Limb (tissue), 2 donors: ENCODE results near the gene MOAP1.
"Not testable (repeated sequence)": the region's sequence is repeated elsewhere in the genome, so short reads cannot be mapped to it uniquely, and the experiment has no call there.

Source experiments
- DNase-seq, 2 donors: peaks; one replicate each; pipeline ENCODE4 v3.0.0-alpha.2; 2016; ENCODE audit errors: extremely low spot score in 2 of 2

MOAP1 gene

DNA sequence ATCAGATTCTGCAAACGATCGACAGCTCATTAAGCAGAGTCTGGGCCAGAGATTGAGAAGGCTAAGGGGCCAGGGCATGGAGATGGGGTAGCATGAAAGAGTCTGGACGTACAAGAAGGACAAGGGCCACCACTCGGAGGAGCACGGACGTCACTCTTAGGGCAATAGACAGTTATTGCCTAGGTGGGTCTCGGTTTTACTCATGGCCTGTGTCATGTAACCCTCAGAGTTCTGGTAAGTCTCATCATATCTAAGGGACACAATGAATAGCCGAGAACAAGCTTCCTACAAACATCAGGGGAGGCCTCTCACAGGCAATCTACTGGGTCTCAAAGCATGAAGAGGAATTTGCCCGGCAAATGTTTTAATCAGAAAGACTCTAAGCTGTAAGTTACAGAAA, 38.6 kb downstream of the MOAP1 start:
- no peak for DNase-seq

DNA sequence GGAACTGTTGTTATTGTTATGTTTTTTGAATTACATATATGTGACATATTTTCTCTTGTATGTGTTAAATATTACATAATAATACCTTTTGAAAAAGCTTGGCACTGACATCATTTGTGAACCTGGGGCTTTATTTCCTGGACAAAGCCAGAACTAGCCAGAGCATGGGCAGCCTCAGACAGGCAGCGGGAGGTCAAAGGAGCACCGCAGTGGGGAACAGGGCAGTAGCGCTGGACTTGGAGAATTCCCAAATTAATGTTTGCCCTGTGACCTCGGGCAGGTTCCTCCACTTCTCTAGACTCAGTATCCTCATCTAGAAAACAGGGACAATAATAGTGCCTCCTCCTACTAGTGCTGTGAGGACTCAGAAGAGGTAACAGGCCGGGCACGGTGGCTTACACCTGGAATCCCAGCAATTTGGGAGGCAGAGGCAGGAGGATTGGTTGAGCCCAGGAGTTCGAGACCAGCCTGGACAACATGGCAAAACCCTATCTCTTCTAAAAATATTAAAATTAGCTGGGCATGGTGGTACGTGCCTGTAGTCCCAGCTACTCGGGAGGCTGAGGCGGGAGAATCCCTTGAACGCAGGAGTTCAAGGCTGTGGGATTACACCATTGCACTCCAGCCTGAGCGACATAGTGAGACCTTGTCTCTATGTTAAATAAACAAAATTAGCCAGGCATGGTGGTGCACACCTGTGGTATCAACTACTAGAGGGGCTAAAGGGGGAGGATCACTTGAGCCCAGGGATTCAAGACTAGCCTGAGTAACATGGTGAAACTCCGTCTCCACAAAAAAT, 41.6 kb downstream of the MOAP1 start:
- DNase-seq, result no peak

GRCh38 chr14:93137864-93138263, 46.8 kb downstream of the MOAP1 start:
- DNase-seq, result peak in 1 of 2 donors; percentile 53

GRCh38 chr14:93136508-93136907, 48.2 kb downstream of the MOAP1 start:
- not testable (repeated sequence) for DNase-seq

GRCh38 chr14:93136009-93136408, 48.7 kb downstream of the MOAP1 start:
- DNase-seq, result no peak

DNA sequence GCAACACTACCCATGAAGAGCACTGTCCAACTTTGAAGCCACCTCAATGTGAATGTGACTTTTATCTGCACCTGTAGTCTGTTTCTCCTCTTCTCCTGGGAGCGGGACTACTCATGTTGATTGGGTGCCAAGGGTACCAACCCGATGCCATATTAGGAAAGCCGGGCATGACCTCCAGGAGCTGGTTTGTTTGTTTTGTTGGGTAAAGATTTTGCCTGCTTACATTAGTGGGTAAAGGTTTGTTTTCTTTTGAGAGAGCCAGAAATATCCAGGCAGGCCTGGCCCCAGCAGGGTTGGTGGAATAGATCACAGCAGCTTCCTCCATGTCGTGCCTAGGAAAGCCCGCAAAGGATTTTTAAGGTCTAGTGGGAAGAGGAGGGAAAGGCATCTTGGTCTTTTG, 49.3 kb downstream of the MOAP1 start:
- DNase-seq, result no peak

- DNase-seq, result no peak
Observed at GRCh38 chr14:93133464-93133863, 51.2 kb downstream of the MOAP1 start.

DNA sequence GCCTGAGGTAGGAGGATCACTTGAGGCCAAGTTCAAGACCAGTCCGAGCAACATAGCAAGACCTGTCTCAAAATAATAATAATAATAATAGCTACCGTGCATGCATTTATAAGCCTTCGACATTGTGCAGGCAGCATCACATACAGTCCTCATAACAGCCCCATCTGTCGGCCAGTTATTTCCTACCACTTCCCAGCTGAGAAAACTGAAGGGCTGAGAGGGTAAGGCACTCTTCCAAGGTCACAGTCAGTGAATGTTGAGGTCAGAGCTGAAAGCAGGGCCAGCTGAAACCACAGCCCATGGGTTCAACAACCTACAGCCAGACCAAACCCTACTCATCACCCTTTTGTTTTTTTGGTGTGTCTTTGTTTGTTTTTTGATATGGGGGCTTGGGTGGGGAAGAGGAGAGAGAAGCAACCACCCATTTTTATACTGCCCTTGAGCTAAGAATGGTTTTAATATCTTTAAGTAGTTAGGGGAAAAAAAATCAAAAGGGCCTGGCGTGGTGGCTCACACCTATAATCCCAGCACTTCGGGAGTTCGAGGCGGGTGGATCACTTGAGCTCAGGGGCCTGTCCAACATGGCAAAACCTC, 52.1 kb downstream of the MOAP1 start:
- DNase-seq, result no peak
